NCI-H226 (cell line): ENCODE results near the gene PLCL1.
"Not testable (repeated sequence)": the region's sequence is repeated elsewhere in the genome, so short reads cannot be mapped to it uniquely, and the experiment has no call there.

Experiments used
- DNase-seq: peaks from one replicate; pipeline ENCODE4 v3.0.0-alpha.2; 2015

Gene PLCL1

DNA sequence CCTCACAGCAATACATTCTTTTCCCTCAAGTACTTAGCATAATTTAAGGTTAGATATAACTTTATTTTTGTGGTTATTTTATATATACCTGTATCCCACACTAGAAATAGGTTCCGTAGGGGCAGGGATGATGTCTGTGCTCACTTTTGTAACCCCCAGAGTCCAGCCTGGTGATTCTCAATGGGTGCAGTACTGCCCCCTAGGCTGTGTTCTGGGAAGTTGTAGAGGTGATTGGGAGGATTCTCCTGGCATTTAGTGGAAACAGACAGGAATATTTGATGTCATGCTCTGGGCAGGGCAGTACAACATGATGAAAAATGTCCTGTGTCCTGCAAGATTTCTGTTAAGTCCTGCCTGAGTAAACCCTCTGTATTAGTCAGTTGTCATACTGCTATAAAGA lies 333.3 kb downstream of the PLCL1 start:
- DNase-seq, result no peak

DNA sequence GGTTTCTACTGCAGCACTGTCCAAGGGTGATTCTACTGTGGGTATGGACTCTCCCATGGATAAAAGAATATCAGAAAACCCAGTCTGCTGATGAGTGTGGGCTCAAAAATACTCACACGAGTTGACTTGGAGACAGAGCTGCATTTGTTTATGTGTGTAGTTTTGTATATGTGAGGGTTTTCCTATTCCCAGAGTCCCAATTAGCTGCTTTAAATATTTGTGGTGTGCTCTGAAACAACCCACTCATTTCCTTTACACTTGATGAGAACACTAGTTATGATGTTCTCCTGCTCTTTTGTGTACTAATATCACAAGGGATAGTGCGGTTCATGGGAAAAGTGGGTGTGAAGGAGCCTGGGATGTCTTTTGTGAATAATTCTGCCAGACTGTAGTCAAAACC lies 337.3 kb downstream of the PLCL1 start:
- no peak for DNase-seq

DNA sequence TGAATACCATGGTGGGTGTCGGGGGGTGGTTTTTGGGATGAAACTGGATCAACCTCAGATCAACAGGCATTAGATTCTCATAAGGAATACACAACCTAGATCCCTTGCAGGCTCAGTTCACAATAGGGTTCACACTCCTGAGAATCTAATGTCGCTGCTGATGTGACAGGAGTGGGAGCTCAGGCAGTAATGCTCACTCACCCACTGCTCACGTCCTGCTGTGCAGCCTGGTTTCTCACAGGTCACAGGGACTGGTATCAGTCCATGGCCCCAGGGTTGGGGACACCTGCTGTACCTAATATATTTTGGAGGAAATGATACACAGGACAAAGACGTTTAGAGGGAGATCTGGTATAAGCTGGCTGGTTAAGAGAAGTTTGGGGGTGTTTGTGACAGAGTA lies 338.8 kb downstream of the PLCL1 start:
- no peak for DNase-seq

DNA sequence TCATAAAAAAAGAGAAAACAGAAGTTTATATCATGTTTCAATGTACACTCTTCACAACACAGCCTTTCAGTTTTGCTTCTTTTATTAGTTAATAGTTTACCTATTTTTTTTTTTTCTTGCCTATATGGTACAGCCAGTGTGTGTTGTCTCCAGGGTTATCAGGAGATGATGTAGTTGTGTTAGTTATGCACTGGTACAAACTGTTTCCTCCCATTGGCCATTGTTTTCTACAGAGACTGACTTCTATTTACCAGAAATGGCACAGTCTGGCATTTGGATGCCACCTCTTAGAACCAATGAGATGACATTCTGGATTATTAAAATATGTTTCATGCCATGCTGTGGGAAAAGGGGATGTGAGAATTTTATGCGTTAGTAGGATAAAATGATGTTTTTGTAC lies 339.4 kb downstream of the PLCL1 start:
- no peak for DNase-seq

DNA sequence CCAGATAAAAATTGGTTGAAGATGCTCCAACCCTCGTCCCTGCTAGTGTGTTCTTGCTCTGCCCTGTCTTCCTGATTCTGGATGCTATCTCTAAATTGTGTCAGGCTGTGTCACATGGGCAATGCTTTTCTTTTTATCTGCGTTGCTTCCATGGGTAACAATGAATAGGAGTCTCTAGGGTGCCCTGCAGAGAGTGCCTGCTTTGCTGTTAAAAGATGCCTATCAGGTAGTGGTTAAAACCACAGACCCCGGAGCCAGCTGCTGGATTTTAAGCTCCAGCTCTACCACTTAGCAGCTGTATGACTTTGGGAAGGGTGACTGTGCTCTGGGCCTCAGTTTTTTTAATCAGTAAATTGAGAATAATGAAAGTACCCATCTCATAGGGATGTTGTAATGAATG lies 340.3 kb downstream of the PLCL1 start:
- DNase-seq, result no peak

DNA sequence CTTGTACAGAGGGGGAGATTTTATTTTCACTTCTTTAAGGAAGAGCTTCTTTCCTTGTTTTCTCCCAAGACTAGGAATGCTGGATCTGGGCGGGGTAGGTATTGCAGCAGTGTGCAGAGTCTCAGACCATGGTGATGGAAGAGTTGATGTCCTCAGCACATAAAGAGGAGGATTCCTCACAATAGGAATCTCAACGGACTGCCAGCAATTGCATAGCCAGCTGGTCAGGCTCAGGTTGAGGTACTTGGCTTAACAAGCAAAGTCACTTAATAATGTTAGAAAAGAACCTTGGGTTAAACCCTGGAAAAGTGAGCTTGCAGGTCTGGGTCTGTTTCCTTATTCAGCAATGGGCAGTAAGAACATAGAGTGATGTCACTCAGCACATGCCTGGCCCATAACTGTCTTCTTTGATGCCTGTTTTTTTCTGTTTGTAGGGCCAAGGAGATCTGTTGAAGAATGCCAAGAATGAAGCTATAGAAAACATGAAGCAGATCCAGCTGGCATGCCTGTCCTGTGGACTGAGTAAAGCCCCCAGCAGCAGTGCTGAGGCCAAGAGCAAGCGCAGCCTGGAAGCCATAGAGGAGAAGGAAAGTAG lies 342.1 kb downstream of the PLCL1 start:
- DNase-seq, result no peak

DNA sequence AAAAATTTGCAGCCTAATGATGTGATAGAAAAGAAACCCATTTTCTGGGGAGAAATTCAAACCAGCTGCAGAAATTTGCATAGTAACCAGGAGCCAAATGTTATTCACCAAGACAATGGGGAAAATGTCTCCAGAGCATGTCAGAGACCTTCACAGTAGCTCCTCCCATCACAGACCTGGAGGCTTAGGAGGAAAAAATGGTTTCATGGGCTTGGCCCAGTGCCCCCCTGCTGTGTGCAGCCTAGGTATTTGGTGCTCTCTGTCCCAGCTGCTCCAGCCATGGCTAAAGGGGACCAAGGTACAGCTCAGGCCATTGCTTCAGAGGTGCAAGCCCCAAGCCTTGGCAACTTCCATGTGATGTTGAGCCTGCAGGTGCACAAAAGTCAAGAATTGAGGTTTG lies 352.9 kb downstream of the PLCL1 start:
- DNase-seq, result no peak

DNA sequence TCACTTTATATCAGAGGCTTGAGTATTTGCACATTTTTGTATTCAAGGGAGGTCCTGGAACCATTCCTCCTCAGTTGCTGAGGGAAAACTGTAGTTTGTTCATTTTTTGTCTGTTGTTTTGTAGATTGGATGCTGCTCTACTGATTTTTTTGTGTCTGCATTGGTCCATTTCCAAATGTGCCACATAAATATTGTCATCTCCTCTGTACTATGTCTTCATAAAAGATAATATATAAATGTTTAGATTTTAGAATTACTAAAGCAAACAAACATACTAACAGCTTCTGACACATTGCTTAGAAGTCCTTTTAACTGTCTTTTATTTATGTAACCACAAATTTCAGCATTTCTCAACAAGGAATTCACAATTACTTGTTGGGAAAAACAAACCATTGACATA lies 356.8 kb downstream of the PLCL1 start:
- no peak for DNase-seq

DNA sequence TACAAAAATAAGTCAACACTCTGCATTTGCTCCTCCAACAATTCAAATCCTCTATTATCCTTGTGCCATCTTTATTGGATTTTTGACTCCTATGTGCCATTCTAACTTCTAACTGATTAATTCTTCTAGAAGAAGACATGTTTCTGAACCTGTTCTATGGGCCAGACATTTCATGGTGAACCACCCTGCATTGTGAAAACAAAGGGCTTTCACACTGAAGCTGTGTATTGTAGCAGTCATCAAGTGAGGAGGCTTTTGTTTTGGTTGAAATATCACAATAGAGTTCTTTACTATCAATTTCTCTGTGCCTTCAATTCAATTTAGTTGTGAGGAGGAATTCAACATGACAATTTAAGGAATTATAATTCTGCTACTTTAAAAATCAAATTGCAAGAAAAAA lies 357.9 kb downstream of the PLCL1 start:
- no peak for DNase-seq

DNA sequence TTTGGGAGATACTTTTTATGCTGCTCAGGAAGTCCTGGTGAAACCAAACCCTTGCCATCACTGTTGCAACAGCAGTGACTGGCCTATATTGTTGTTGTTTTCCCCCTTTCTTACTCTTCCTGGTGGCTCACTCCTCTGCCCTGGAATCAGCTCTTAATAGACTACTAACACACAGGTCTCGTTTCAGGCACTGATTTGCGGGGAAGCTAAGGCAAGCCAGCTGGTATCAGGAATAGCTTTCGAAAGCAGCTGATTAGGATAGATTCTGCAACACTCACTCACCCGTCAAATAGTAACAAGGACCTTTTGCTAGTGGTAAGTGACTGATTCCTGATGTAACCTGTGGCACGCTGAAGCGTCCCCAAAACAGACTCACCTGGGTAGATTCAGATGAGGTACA lies 360.4 kb downstream of the PLCL1 start:
- no peak for DNase-seq

DNA sequence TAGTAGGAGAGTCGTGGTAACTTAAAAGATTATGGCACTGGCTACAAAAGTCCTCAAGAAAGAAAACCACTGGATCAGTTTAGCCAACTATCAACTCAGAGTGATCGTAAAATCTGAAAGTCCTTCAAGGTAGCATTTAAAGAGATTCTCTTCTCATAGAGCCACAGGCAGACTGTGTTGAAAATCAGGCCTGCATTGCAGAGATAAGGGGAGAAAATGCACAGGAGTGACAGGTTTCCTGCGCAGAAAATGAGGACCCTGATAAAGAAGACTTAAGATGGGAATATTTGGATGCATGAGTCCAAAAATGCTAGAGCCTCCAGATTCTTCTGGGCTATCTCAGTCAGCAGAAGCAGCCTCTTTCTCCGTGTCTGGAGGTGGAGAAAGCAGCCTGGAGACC lies 360.9 kb downstream of the PLCL1 start:
- no peak for DNase-seq

DNA sequence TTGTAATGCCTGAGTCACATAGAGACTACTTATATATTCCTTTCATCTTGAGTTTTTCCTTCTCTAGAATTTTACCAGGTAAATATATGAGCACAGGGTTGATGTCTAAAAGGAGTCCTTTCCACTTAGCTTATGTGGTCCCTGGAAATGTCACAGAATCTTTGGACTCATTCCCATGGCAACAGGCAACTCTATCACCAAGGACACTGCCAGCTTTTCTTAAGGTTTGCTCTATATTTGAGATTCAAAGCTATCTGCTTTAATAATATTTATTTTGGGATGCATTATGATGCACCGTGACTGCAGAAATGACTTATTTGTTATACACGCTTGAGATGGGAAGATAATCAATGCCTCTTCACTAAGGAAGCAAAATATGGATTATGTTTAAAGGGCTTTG lies 363.0 kb downstream of the PLCL1 start:
- no peak for DNase-seq

DNA sequence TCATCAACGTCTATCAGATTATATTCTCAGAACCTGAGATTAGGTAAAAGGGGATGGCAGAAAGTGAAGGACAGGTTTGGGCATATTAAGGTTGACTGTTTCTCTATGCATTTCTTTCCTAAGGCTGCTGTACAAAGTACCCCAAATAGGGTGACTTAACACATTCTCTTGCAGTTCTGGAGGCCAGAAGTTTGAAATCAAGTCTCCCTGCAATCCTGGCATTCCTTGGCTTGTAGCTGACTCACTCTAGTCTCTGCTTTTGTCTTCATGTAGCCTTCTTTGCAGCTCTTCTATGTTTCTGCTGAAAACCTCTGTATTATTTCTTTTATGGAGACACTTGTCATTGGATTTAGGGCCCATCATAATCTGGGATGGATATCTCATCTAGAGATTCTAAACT lies 364.3 kb downstream of the PLCL1 start:
- no peak for DNase-seq

DNA sequence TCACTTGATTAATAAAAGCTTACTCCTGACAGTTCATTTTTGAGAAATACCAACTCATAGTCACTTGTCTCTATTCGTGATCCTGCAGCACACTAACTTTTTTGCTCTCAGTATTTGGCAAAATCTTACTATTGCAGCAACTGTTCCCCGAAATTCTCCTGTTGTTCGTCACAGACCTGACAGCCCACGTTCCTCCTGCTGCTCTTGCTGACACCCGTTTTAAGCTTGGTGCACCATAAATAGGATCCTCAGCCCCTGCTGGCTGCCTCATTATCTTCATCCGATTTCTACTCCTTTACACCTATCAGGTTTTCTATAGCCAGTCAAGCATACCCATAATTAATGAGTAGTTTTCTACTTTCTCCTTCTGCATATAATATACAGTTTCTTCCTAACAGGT lies 368.8 kb downstream of the PLCL1 start:
- DNase-seq, result no peak

DNA sequence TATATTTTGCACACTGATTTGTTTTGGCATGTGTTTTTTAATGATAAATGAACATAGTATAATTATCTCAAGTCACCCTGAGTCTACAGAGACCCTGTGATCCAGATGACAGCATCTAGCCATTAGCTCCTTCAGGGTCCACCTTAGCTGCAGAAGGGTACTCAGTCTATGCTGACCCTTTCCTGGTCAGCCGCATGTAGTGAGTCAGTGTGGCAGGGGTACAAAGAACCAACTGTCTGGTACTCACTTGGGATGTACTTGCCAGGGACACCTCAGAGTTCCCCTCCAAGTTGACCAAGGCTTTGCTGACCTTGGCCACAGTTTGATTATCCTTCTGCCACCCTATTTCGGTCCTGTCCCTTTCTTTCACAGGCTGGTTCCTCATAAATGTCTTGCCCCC lies 369.5 kb downstream of the PLCL1 start:
- no peak for DNase-seq

DNA sequence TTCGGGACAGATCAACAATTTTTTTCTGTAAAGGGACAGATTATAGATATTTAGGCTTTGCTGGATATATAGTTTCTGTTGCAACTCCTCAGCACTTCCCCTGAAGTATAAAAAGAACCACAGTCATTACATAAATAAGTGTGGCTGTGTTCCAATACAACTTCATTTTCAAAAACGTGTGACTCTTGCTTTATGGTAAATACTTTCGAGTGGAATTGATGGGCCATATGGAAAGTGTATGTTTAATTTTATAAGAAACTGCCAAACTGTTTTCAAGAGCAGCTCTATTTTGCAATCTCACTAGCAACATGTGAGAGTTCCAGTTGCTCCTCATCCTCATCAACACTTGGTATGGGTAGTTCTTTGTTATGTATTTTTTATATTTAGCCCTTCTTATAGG lies 370.9 kb downstream of the PLCL1 start:
- DNase-seq, result no peak

DNA sequence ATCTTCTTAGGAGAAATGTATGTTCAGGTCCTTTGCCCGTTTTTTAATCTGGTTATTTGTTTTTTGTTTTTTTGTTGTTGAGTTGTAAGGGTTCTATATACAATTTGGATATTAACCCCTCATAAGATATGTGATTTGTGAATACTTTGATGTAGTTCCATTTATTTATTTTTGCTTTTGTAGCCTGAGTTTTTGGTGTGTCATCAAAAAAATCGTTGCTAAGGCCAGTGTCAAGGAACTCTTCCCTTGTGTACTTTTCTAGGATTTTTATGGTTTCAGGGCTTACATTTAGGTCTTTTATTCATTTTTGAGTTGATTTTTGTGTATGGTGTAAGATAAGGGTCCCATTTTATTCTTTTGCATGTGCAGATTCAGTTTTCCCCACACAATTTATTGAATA lies 372.6 kb downstream of the PLCL1 start:
- no peak for DNase-seq

DNA sequence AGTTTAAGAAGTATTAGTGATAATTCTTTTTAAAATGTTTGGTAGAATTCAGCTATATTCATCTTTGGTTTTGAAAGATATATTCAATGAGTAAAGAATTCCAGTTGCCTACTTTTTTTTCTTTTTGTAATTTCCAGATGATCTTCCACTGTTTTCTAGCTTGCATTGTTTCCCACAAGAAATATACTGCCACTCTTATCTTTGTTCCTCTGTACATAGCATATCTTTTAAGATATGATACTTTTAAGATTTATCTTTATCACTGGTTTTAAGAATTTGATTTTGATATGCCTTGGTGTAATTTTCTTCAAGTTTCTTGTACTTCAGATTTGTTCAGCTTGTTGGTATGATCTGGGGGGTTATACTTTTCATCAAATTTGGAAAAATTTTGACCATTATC lies 374.4 kb downstream of the PLCL1 start:
- no peak for DNase-seq

DNA sequence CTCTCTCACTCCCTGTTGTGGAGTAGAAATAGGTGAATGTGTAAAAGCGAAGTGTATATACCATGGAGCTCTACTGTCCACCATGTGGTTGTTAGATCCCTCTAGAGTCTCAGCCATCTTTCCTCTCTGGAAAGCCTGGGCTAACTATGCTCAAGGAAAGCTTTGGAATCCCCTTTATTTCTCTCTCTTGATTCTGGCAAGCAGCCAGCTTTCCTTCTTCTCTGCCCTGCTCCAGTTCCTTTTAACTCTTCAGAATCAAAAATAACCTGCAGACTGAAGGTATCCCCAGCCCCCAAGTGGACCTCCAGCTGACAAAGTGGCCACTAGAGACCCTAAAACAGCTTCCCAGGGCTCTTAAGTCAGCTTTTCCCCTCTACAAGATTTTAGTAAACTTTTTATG lies 381.9 kb downstream of the PLCL1 start:
- DNase-seq, result no peak

DNA sequence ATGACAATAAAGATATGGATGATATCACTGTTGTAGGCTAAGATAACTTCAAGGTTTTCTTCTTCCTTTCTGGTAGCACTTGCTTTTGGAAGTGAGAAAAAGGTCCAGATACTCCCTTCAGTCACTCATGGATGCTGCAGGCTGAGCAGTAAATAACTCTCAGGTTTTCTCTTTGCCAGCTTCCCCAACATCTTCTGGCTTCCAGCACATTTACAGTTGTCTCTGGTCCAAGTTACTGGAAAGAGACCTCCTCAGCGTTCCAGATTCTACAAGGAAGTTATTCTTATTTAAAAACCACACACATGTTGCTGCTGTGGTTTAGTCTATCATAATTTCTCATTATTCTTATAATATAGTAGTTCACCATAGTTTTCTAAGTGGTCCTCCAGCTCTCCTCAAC lies 383.4 kb downstream of the PLCL1 start:
- DNase-seq, result no peak

DNA sequence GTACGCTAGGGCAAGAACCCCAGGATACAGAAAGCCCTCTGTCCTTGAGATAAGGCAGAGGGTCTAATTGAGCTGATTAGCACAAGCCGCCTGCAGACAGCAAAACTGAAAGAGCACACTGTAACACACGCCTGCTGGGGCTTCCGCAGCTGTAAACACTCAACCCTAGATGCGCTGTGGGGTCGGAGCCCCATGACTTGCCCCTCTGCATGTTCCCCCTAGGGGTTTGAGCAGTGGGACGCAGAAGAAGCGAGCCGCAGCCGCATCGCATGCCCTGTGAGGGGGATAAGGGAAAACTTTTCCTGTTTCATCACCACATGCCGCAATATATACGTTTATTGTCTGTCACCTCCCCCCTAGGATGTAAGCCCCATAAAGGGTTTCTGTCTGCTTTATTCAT lies 384.6 kb downstream of the PLCL1 start:
- no peak for DNase-seq

DNA sequence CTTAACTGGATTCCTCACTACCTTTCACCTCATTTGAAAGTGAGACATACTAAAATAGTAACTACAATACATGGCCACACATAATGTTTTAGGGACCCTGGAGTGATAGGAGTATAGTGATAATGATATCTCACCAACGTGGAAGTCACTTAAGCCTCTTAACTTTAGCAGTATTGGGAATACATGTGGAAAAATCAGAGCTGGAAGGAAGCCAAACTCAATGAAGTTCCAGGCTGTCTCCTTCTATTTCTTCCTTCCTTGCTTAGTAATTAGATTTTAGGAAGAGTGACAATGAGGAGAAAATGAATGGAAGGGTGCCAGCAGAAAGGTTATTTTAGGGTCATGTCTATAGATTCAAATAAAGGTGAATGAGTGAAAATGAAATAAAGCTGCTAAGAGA lies 387.3 kb downstream of the PLCL1 start:
- no peak for DNase-seq

DNA sequence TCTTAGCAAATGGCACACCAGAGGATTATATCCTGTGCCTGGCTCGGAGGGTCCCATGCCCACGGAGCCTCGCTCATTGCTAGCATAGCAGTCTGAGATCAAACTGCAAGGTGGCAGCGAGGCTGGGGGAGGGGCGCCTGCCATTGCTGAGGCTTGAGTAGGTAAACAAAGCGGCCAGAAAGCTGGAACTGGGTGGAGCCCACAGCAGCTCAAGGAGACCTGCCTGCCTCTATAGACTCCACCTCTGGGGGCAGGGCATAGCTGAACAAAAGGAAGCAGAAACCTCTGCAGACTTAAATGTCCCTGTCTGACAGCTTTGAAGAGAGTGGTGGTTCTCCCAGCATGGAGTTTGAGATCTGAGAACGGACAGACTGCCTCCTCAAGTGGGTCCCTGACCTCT lies 392.2 kb downstream of the PLCL1 start:
- not testable (repeated sequence) for DNase-seq
